GM21367 (cell line): ENCODE measurements around the gene CRIP2.

Experiments
- ATAC-seq: cut with Tn5 transposase; IDR thresholded peaks from one replicate; pipeline ENCODE4 v1.9.1; 2021; ENCODE audit not compliant: unreplicated experiment

The CRIP2 gene

GRCh38 chr14:105442834-105443233, 31.8 kb upstream of the CRIP2 start:
- no peak for ATAC-seq

GRCh38 chr14:105444859-105445258, 29.8 kb upstream of the CRIP2 start:
- no peak for ATAC-seq

- no peak for ATAC-seq
These were observed 29.3 kb upstream of the CRIP2 start for GRCh38 chr14:105445290-105445689.

GRCh38 chr14:105445901-105446845, 28.4 kb upstream of the CRIP2 start:
- ATAC-seq = no peak

GRCh38 chr14:105446971-105447370, 27.6 kb upstream of the CRIP2 start:
- no peak for ATAC-seq

- no peak for ATAC-seq
These were observed 26.7 kb upstream of the CRIP2 start for GRCh38 chr14:105447651-105448640.

DNA sequence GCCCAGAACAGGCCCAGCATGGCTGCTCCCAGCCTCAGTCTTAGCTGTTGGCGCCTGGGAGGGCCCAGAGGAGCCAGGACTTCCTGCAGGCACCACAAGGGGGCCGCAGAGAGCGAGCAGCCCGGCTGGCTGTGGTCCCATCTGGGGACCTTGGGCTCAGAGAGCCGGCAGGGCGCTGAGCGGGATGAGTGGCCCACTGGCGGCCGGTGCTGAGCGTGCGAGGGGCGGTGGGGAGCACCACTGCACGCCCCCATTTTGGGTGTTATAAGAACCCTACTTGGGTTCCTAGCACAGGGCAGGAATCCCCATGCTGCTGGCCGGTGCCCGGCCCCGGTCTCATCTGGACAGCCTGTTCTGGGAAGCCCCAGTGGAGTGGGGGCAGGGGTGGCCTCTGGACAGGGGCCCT, 25.9 kb upstream of the CRIP2 start:
- ATAC-seq = no peak

- no peak for ATAC-seq
These were observed 25.1 kb upstream of the CRIP2 start for GRCh38 chr14:105449276-105450122.

DNA sequence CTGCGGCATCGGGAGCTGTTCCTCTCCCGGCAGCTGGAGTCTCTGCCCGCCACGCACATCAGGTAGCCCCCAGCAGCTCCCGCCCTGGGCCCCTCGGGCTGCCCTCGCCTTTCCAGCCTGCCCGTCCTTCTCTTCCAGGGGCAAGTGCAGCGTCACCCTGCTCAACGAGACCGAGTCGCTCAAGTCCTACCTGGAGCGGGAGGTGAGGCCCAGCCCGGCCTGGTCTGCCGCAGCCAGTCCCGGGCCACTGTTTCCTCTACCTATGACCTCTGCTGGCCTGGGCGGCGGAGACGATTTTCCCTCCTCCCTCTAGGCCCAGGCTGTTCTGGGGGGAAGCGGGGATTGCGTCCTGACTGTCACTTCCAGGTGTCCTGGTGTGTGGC, 24.5 kb upstream of the CRIP2 start:
- ATAC-seq = no peak

GRCh38 chr14:105450864-105451720, 23.5 kb upstream of the CRIP2 start:
- no peak for ATAC-seq

DNA sequence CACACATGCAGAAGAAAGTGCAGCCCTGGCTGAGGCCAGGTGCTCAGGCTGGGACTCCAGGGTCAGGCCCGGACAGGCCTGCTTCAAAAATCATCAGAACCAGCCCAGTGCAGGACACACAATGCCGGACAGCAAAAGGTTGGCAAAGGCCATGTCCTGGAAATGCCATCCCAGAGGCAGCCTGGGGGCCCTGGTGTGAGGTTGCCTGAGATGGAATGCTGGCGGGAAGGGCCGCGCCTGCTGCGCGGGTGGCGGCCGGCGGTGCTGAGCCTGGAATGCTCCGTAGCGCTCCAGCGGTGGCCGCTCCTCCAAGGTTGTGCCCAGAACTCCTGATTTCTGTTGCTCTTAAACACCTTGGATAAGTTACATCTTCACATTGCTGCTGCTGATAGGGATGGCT, 21.7 kb upstream of the CRIP2 start:
- no peak for ATAC-seq

DNA sequence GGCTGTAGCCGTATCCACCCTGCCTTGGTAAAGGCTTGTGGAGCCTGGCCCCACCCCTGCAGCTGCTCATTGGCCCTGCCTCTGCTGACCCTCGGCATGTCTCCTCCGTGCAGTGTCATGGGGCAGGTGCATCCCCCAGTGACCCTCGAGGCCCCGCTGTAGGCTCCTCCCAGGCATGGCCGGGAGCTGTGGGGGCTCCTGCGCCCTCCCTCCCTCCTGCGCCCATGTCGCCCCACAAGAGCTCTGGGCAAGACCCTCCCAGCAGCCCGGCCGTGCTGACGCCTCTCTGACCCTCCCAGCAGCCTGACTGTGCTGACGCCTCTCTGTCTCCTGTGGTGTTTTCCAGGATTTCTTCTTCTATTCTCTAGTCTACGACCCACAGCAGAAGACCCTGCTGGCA, 20.8 kb upstream of the CRIP2 start:
- no peak for ATAC-seq

- no peak for ATAC-seq
These were observed 19.5 kb upstream of the CRIP2 start for GRCh38 chr14:105455086-105455640.

- no peak for ATAC-seq
These were observed 18.6 kb upstream of the CRIP2 start for GRCh38 chr14:105455766-105456660.

DNA sequence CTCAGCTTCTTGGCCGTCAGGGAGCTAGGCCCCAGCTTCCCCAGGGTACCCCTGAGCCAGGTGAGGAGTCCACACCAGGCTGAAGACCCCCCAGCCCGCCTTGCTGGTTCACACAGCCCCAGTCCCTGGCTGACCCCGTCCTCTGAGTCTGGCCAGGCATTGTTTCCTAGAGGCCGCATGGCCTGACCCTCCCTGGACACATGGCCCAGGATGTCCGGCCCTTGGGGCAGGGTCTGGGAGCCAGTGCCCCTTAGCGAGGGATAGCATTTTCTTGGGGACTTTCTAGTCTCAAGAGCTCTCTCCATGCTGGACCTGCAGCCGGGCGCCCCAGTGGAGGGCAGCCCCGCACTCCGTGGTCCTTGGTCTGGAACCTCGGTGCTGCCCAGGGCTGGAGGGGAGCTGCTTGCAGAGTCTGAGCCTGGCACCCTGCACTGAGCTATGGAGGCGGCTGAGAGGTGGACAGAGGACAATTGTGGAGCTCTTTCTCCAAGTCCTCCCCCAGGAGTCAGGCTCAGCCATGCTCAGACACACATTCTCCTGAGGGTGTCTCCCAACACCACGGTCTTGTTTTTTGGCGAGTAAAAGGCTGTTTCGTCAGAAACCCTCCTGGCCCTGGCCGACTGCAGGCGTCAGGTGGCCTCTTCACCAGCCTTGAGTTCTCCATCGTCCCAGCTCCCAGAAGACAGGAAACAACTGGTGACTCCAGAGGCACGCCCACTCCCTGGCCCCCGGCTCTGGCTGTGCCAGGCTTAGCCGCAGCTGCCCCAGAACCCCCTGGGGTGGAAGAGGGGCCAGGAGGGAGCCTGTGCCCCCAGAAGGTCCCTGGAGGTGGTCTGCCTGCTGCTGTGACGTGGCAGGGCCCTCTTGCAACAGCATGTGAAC, 17.6 kb upstream of the CRIP2 start:
- ATAC-seq = no peak

DNA sequence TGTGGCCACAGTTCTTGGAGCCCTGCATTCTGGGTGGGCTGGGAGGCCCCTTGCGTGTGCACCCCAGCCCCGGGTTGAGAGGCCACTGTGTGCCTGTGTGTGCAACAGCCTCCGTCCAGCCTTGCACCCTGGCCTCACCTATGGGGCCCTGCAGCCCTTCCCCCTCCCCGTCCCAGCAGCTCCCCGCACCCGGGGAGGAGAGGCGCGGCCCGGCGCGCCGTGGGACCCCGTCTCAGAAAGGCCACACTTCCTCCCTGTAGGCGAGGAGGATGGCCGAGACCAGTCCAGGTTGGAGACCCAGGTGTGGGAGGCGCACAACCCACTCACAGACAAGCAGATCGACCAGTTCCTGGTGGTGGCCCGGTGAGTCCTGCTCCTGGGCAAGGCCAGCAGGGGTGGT, 16.6 kb upstream of the CRIP2 start:
- no peak for ATAC-seq

DNA sequence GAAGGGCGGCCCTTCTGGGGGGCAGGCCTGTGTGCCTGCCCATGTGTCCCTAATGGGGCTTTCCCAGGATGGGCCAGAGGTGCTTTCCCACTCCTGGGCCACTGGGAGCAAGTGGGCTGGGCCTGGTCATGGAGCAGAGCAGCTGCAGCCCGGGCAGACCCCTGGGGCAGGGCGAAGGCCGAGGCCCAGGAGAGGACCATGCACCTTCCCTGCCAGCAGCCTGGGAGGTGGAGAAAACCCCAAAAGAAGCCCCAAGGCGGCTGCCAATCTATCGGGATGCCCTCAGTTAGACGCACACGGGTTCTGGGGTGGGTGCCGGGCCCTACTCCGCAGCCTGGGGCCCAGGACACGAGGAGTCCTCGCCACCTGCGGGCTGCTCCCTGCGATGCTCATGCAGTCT, 16.1 kb upstream of the CRIP2 start:
- no peak for ATAC-seq

DNA sequence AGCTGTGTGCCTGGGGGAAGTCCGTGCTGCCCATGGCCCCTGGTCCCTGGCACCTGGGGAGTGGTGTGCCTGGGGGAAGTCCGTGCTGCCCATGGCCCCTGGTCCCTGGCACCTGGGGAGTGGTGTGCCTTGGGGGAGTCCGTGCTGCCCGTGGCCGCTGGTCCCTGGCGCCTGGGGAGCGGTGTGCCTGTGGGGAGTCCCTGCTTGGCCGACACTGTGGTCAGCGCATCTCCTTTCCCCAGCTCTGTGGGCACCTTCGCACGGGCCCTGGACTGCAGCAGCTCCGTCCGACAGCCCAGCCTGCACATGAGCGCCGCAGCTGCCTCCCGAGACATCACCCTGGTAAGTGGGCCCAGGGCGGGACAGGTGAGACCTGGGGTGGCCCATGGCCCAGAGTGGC, 14.5 kb upstream of the CRIP2 start:
- no peak for ATAC-seq
